GM18861 (cell line): ENCODE data around the gene OLFML3.
"Not testable (repeated sequence)": the region's sequence is repeated elsewhere in the genome, so short reads cannot be mapped to it uniquely, and the experiment has no call there.

Experiments
- ATAC-seq: cut with Tn5 transposase; IDR thresholded peaks from one replicate; pipeline ENCODE4 v1.9.1; 2021; ENCODE audit not compliant: unreplicated experiment

OLFML3 gene

GRCh38 chr1:113990961-113991360 is 11.7 kb downstream of the OLFML3 start:
- ATAC-seq, result no peak

DNA sequence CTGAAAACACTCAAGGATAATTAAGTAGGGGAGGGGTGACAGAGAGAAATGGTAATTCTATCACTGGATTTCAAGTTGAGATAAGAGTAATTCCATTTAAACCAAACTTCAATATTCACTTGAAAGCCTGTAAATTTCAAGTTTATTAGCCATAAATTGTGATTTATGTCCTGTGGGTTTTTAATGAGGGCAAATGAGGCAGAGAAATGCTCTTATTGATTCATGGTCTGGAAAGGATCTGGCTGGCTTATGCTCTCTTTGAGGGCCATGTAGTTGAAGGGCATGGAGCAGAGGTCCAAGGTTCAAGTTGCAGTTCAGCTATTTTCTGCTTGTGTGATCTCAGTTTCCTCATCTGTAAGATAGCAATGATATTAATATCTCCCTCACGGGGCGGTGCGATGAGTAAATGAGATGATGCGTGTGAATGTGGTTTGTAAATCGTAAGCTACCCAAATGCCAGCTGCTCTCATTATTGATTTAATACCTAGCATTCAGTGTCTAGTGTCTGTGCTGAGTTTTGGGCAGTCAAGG is 12.3 kb downstream of the OLFML3 start:
- ATAC-seq, result no peak

GRCh38 chr1:113993072-113993471 is 13.8 kb downstream of the OLFML3 start:
- no peak for ATAC-seq

DNA sequence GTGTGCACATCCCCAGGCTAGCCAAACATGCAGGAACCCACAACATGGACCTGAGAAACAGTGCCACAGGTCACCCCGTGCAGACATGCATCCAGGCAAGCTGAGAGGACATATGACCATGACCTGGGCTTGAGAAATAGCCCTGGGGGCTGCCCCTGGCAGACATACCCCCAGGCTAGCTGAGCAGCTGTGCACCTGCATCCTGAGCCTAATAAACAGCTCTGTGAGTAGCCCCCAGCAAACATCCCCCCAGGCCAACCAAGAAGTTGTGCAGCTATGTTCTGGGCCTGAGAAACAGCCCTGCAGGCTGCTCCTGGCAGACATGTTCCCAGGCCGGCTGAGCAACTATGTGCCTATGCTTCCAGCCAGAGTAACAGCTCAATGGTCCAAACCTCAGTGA is 14.5 kb downstream of the OLFML3 start:
- ATAC-seq, result no peak

DNA sequence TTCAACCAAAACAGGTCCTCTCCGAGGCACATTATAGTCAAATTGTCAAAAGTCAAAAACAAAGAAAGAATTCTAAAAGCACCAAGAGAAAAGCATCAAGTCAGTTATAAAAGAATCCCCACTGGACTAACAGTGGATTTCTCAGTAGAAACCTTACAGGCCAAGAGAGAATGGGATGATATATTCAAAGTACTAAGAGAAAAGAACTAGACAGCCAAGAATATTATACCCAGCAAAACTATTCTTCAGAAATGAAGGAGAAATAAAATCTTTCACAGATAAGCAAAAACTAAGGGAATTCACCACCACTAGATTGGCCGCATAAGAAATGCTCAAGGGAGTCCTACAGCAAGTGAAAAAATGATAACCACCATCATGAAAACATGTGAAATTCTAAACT is 16.1 kb downstream of the OLFML3 start:
- ATAC-seq, result no peak

GRCh38 chr1:113998361-113998760 is 19.1 kb downstream of the OLFML3 start:
- no peak for ATAC-seq

DNA sequence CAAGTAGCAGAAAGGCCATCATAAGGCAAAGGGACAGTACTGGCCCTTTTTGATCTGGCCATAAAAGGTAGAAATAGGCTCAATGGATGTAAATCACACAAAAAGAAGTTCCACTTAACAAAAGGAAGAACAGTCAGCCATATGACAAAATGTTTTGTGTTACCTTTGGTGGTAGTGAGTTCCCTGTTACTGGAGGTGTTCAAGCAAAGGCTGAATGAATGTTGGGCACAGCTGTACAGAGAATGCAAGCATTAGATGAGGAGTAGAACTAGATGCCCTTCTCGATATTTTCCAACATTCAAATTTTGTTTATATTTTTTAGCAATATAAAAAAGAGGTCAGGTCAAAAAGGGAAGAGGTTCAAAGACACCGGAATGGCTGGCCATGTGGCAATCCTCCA is 20.0 kb downstream of the OLFML3 start:
- ATAC-seq, result no peak

DNA sequence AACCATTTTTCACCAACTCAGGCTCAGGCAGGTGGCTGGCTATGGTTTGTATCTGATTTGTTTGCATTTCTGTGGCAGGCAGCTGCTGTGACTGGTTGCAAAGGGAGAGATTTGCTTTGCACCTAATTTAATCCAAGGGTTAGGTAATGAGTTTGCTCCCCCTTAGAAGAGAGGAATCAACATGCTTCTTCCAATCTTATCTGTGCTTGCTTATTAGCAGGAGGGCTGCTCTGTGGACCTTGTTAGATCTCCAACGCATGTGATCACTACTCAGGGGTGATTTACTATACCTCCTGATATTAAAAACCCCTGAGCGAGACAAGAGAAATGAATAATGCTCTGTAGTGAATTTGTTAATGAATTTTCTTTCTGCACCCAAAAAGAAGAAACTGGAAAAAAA is 20.5 kb downstream of the OLFML3 start:
- no peak for ATAC-seq

- ATAC-seq, result no peak
These were observed 21.1 kb downstream of the OLFML3 start for GRCh38 chr1:114000406-114000805.

DNA sequence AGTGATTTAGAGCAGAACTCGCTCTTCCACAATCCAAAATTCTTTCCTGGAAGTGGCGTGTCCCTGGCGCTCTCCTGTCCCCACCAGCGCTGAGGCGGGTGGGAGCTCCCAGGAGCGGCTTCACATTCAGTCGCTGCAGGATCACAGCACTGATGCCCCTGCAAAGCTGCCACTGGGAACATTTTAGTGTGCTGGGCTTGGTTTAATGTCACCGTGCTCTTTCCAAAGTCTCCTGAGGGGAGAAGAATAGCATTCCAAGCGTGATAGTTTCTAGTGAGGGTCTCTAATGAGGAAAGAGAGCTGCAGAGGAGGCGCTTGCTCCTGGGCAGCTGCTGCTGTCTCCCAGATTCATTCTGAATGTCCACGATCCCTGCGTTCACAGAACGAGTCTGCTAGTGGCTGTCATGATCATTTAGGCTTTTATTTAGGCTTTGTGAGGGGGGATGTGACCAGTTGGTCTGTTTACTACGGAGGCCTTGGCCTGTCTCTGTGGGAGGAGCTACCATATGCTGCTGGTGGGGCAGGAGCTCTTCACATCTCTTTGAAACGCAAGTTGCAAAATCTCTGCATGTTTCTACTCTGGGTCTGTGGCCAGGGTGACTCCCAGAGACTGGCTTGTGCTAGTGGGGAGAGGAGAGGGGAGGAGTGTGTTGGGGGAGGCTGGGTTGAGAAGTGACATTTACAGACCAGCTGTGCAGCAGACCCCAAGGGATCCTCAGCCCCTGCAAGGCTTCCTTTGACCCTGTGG is 23.4 kb downstream of the OLFML3 start:
- no peak for ATAC-seq

DNA sequence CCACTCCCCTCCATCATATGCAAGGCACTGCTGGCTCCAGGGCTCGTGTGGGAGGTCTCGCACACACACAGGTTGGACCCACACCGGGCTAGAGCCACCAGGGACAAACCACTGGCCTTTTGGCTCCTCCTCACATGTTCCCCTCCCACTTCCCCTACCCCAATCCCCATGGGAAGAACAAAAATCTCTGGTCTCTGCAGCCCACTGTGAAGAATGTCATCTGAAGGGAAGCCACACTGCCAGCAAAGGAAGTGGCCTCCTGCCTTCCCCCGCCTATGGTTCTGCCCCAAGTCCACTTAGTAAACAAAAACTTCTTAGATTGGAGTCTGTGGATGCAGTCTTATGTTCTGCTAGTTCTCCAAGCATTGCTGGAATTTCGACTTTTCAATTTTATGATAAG is 24.2 kb downstream of the OLFML3 start:
- no peak for ATAC-seq

DNA sequence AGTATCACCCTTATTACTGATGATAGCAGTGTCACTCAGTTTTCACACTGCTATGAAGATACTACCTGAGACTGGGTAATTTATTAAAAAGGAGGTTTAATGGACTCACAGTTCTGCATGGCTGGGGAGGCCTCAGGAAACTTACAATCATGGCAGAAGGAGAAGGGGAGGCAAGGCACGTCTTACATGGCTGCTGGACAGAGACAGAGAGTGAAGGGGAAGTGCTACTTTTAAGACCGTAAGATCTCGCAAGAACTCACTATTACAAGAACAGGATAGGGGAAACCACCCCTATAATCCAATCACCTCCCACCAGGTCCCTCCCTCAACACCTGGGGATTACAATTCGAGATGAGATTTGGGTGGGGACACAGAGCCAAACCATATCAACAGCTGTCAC is 27.6 kb downstream of the OLFML3 start:
- ATAC-seq, result not testable (repeated sequence)

- ATAC-seq, result no peak
These were observed 29.2 kb downstream of the OLFML3 start for GRCh38 chr1:114008480-114008941.

GRCh38 chr1:114008993-114009392 is 29.7 kb downstream of the OLFML3 start:
- ATAC-seq, result no peak

- ATAC-seq, result no peak
These were observed 30.1 kb downstream of the OLFML3 start for GRCh38 chr1:114009393-114009792.

DNA sequence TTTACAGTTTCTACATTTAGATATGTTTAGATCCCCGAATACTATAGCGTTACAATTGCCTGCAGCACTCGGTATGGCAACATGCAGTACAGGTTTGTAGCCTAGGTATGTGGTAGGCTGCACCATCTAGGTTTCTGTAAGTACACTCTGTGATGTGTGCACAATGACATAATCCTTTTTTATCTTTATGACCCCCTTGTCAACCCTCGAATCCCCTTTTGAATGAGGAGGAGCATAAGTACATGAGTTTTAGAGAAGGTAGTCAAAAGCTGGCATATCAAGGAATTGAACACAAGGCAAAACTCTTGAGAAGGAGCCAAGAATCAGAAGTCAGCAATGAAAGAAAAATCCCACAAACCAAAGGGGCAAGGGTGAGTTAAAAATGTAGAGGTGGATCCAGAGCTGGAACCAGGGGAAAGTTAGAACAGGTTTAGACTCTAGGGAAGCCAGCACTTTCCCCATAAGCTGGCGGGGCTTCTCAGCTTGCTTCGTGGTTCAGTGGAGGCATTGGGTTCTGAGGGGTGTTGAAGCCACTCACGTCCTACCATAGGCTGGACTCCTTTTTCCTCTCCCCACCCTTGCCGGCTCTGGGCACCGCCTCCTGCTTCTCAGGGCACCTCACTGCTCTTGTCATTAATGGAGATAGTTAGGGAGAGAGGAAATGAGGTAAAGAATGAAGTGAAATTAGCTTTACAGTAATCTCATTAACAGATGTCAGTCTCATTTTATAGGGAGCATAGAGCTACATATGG is 31.3 kb downstream of the OLFML3 start:
- no peak for ATAC-seq

DNA sequence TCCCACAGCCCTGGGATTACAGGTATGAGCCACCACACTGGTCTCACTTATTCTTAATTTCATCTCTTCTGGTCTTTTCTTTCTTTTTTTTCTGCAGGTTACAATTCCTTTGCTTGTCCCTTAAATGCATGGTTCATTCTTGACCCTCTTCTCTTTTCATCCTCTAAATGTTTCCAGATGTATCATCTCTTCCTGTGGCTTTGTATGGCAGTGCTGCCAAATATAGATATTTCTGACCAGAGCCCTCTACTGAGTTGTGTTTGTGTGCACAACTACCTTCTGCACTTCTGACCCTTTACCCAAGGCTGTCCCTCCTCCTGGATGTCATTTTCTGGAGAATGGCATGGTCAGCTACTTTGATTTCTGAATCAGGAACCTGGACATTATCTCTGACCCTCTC is 32.5 kb downstream of the OLFML3 start:
- ATAC-seq, result no peak

GRCh38 chr1:114015075-114015474 is 35.8 kb downstream of the OLFML3 start:
- ATAC-seq, result no peak

GRCh38 chr1:114019724-114020123 is 40.5 kb downstream of the OLFML3 start:
- ATAC-seq, result not testable (repeated sequence)

DNA sequence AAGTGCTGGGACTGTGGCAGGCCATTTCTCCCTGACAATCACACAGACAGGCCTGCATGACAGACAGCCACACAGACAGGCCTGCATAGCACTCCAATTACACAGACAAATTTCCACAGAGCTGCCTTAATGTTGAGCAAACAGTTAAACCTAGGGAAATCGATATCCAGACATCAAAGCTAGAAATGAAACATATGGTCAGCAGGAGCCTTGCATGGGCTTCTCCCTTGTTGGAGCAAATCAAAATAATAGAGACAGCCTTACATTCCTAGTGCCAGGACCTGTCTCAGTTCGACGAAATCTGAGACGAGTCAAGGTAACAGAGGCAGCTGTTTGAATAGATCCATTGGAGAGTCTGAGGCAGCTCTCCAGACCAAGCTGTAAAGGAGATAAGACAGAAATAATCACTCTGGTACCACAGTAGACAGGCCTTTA is 42.4 kb downstream of the OLFML3 start:
- no peak for ATAC-seq

DNA sequence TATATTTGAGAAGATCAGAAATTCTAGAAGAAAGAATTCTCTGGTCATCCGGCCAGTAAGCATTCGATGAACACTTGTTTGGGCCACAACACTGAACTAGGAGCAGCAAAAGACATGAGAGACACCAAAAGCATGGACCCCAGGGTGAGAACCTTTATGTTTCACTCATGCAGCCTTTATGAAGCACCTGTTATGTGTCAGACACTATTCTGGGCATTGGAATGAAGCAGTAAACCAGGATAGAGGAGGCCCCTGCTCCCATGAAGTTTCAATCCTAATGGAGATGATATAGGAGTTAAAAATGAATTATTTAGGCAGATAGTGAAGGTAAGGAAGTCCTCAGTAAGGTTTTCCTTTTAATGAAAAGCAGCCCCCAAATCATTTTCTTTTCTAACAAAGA is 43.6 kb downstream of the OLFML3 start:
- no peak for ATAC-seq

DNA sequence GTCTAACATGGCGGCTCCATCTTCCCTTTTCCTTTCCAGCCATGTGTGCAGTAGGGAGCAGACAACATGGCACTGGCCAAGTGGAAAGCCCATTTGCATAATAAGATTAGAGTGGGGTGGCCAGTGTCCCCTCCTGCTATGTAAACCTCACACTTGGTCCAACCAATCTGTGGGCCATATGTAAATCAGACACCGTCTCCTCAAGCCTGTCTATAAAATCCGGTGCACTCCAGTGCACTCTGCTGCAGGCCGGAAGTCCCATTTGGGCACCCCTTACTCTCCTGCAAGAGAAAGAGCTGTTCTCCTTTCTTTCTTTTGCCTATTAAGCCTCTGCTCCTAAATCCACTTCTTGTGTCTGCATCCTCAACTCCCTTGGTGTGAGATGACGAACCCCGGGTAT is 44.1 kb downstream of the OLFML3 start:
- ATAC-seq, result no peak
